Right hindlimb (tissue), 1 donor: Measurements from ENCODE around the gene BDH1.

Experiments
- DNase-seq: peaks from one replicate; pipeline ENCODE4 v3.0.0-alpha.2; 2018

BDH1 gene

GRCh38 chr3:197504641-197505121 lies 51.1 kb downstream of the BDH1 start:
- DNase-seq: no peak

DNA sequence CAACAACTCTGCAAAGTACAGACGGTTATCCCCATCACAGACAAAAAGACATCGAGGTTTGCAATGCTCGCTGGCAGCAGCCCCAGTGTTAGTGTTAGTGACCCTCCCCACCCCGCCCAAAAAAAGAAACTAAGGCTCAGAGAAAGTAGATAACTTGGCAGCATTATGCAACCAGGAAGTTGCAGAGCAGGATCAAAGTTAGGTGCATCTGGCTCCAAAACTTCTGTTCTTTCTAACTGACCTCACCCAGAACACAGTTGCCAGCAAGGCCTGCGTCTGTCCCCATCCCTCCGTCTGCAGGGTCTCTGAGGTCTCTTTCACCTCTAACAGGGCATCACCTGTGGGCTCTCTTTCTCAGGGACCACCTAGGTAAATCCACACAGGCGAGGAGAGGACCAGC lies 51.5 kb downstream of the BDH1 start:
- DNase-seq: no peak

GRCh38 chr3:197503652-197504051 lies 52.1 kb downstream of the BDH1 start:
- no peak for DNase-seq

DNA sequence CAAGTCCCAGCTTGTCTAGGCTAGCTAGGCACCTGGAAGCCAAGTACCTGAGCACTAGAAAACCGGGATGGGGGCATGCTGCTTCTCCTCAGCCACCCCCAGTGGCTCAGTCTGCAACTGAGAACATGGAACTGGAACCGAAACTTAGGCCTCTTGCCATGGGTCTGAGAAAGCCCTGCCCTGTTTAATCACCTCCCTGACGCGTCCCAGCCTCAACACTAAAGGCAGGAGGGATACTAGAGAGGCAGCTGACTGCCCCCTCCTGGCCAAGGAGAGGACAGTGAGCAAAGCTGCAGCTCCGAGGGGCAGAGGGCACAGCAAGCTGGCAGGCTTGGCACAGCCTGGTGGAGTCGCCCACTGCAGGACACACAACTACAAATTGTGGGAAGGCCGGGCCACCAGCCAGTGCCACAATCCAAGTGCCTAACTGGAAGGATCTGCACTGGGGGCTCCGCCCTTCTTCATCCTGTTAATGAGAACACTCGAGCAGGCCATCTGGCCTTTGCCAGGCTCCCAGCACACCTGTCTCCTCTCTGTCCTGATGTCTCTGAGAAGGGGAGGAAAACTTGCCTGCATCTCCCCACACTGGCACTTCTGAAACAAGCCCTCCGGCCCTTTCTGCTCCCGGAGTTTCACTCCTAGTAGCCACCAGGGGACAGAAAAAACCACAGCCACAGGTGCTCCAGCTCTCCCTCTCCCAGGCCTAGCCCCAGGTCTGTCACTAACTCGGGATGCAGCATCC lies 53.7 kb downstream of the BDH1 start:
- peak; percentile 38 for DNase-seq

DNA sequence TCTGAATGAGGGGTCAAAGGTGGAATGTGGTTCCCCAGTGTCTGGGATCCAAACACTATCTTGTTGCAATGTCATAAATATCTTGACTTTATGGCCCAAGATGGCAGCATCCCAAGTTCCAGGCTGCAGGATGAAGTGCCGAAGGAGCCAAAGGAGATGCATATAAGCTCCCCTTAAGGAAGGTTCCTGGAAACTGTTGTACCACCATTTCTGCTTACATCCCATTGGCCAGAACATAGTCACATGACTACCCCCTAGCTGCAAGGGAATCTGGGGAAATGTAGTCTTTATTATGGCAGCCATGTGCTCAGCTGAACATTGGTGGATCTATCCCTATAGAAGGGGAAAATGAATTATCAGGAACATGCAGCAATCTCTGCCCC lies 54.3 kb downstream of the BDH1 start:
- DNase-seq: no peak

DNA sequence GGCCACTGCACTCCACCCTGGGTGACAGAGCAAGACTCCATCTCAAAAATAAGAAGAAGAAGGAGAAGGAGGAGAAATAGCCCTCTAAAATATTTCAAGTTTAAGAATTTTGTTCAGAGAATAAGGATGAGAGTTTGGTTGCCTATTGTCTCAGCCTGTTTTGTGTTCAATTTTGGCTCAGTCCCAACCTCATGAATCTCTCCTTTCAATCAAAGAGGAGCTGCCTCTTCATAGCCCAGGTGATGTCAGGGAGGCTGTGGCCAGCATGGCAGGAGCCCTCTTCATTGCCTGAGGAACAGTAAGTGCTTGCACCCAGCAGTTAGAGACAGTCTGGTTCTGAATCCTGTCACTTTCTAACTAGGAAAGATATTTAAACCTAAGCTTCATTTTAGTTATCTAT lies 55.0 kb downstream of the BDH1 start:
- no peak for DNase-seq

DNA sequence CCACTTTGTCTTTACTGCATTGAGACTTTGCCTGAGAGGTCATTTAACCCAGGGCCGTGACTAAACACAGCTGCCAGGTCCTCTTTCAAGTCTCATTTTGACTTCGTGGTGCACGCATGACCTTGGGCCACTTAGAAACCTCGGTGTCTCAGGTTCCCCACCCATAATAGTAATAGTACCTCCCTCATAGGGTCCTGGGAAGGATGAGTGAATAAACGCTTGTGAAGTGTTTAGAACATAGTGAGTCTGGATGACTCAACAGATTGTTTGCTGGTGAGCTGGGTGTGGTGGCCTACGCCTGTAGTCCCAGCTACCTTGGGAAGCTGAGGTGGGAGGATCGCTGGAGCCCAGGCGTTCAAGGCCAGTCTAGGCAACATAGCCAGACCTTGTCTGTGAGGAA lies 56.3 kb downstream of the BDH1 start:
- no peak for DNase-seq

DNA sequence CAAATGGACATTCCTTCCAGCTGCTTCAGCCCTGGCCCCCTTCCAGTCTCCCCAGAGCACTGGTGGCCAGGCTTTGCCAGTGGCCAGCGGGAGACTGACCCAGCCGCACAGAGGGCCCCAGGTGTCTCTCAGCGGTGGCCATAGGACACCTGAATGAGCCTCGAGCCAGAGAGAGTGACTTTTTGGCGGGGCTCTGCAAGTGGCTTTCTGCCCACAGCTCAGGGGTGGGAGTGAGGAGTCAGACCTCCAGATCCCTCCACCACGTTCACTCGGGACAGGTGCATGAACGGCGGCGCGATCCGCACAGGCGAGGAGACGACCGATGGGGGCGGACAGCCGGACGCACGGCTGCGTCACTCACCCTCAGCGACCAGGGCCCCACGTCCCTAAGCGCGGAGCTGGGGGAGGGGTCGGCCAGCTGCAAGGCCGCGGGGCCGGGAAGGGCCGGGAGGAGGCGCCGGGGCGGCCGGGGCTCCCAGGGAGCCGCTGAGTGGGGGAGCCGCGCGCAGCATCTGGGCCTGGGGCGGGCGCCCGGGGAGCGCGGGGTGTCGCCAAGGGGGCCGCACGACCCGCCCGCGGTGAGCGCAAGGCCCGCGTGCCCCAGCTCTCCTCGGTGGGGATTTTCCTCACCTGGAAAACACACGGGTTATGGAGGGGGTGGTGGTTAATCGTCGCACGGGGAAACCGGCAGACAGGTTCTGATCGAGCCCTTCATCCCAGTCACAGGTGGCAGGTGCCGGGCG lies 57.1 kb downstream of the BDH1 start:
- no peak for DNase-seq

DNA sequence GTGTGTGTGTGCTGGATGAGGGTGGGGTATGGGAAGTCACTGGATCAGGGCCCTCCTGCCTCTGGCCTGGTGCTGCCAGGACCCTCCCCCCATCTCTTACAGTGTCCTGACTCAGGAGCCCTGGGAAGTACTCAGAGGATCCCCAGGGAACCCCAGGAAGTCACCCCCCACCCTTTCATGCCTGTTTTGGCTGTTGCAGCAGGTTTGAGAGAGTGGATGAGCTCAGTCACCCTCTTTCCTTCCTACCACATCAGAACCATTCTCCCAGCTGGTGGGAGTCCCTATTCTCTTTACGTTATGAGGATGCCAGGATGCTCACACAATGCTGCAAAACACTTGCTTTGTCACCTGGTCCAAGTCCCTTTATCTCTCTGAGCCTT lies 59.0 kb downstream of the BDH1 start:
- DNase-seq: no peak

GRCh38 chr3:197495999-197496745 lies 59.6 kb downstream of the BDH1 start:
- DNase-seq: no peak

GRCh38 chr3:197495499-197495898 lies 60.3 kb downstream of the BDH1 start:
- no peak for DNase-seq

- DNase-seq: no peak
These were observed 60.7 kb downstream of the BDH1 start for GRCh38 chr3:197495059-197495455.

- no peak for DNase-seq
These were observed 61.3 kb downstream of the BDH1 start for GRCh38 chr3:197494366-197495058.

DNA sequence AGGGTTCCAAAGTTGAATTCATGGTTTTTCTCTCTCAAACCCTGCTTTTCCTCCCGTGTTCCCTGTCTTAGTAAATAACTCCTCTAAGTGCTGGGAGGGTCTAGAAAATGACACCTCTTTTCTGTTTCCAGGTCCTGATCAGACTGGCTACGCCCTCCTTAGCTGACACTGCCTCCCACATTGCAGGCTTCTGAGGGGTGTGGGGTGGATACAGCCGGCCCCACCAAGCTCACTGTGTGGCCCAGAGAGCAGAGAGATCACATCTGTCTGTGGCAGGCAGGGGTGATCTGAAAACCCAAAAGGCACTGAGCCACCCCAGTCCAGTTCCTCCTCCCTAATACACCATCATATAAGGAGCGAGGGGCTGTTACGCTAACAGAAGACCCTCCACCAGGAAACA lies 62.7 kb downstream of the BDH1 start:
- no peak for DNase-seq

- DNase-seq: peak; percentile 53
These were observed 63.7 kb downstream of the BDH1 start for GRCh38 chr3:197491923-197492664.

DNA sequence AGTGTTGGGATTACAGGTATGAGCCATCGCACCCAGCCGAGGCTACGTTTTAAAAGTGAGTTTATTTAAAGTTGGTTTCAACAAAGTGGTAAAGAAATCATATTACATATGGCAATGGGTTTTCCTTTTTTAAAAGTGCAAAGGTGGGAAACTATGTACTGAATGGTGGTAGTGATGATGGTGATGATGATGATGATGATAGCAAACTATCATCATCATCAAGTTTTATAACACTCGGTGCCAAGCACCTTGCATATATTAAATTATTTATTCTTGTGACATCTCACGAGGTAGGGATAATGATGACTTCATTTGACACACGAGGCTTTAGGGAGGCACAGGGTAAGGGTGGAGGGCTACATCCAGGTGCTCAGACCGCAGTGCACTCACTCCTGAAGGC lies 64.3 kb downstream of the BDH1 start:
- DNase-seq: no peak

- no peak for DNase-seq
These were observed 65.4 kb downstream of the BDH1 start for GRCh38 chr3:197490098-197491058.

- DNase-seq: peak; percentile 56
These were observed 67.8 kb downstream of the BDH1 start for GRCh38 chr3:197487911-197488391.

DNA sequence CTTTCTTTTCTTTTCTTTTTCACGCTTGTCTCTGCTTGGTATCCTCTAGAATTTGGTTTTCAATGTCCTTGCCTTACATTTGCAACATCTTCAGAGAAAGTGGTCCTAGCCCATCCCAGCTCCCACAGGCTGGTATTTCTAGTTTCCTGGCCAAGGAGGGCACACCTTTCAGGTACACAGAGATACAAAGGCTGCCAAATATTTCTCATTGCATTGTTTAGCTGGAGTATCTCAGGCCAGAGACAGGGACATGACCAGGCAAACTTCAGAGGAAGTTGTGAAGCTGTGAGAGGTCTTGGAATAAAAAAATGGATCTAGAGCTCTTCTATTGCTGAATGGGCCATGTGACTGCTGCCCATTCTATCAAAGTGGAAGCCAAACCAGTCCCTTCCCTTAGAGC lies 68.9 kb downstream of the BDH1 start:
- no peak for DNase-seq

- DNase-seq: no peak
These were observed 70.6 kb downstream of the BDH1 start for GRCh38 chr3:197485143-197485542.
